K562 (cell line): ENCODE measurements around the gene MYO9A. TPM values are rescaled to one million over a fixed set of nuclear protein-coding genes. Genes with fewer than 3 reads are reported as not detected.

ENCODE experiments used
- ATAC-seq: fragments of 200-7000 bp; cut with Tn5 transposase; 3 replicates; pipeline ENCODE4 v1.9.1; 2020; ENCODE audit warnings: moderate library complexity
- BruUV-seq: library from RNA; stranded (reverse); fragments of 400-500 nt; replicated peaks from 2 replicates; lab custom pipeline; 2021; lab: Mats Ljungman, UMichigan
- CTCF ChIA-PET: fragments of 300-600 bp; formaldehyde crosslinking; extraction: SDS; loops from one replicate; lab custom pipeline; 2021; ENCODE audit warnings: low intra/inter-chr PET ratio; lab: Yijun Ruan, JAX
- POLR2A ChIA-PET: fragments of 300-600, 350-650 bp; sonication (Branson Sonifier 250); formaldehyde crosslinking; extraction: SDS; loops from one replicate; lab custom pipeline; 2021; ENCODE audit warnings: antibody characterized with exemption, inconsistent platforms; lab: Yijun Ruan, JAX
- DNase-seq, 4 experiments: peaks; one replicate each; pipeline versions ENCODE4 v3.0.0 to v3.0.0-alpha.2; 2011 to 2018; ENCODE audit warnings: low spot score in 3 of 4, mixed read lengths in 3 of 4; ENCODE audit errors: extremely low read depth in 1 of 4
- FAIRE-seq: peaks from 2 replicates; lab custom pipeline; 2011; peaks lifted over from hg19 to GRCh38; lab: Jason Lieb, UNC
- H2AFZ ChIP-seq: 2 replicates; pipeline ENCODE4 v1.6.0; 2011; ENCODE audit warnings: low read depth, low read length, control low read depth, inconsistent platforms
- H3K27ac ChIP-seq: fragments of 200-600 bp; 3 replicates; pipeline ENCODE4 v1.8.0; 2011; ENCODE audit warnings: low read depth, mild to moderate bottlenecking, control low read depth, inconsistent platforms, low read length, moderate library complexity, mixed read lengths; ENCODE audit errors: extremely low read depth
- H3K27me3 ChIP-seq, 2 experiments: fragments of 300-600 bp in 1 of 2; 2 replicates in 1 of 2; 3 replicates in 1 of 2; pipeline versions ENCODE4 v1.6.0 to v1.8.0; 2011; ENCODE audit warnings: inconsistent platforms in 2 of 2, low read length in 2 of 2, mild to moderate bottlenecking in 1 of 2, mixed read lengths in 1 of 2, moderate library complexity in 1 of 2; ENCODE audit not compliant: control insufficient read depth in 2 of 2, insufficient read depth in 2 of 2
- H3K36me3 ChIP-seq: fragments of 300-600 bp; 3 replicates; pipeline ENCODE4 v1.8.0; 2011; ENCODE audit warnings: mild to moderate bottlenecking, low read length, inconsistent platforms; ENCODE audit not compliant: control insufficient read depth, insufficient read depth
- H3K4me1 ChIP-seq, 2 experiments: fragments of 200-600 bp in 1 of 2; replicated peaks in 1 of 2; 2 replicates in 1 of 2; 3 replicates in 1 of 2; pipeline versions ENCODE4 v1.5.1 to v1.8.0; 2011; ENCODE audit warnings: inconsistent platforms in 2 of 2, low read length in 2 of 2, mild to moderate bottlenecking in 1 of 2, mixed read lengths in 1 of 2, moderate library complexity in 1 of 2; ENCODE audit not compliant: control insufficient read depth in 2 of 2, insufficient read depth in 2 of 2
- H3K4me2 ChIP-seq: 2 replicates; pipeline ENCODE4 v1.6.1; 2011; ENCODE audit warnings: low read length, control low read depth, inconsistent platforms, mixed read lengths; ENCODE audit not compliant: insufficient read depth
- H3K4me3 ChIP-seq: fragments of 200-600 bp; sonication (generic), shearing (Covaris generic); 2 replicates; pipeline ENCODE4 v1.5.1; 2016; ENCODE audit warnings: control low read depth, inconsistent platforms
- H3K79me2 ChIP-seq: fragments of 200-600 bp; 3 replicates; pipeline ENCODE4 v1.8.0; 2011; ENCODE audit warnings: low read length, inconsistent platforms; ENCODE audit not compliant: control insufficient read depth, insufficient read depth
- H3K9ac ChIP-seq, 2 experiments: 2 replicates each; pipeline versions ENCODE4 v1.6.0 to v1.6.1; 2011; ENCODE audit warnings: low read depth in 2 of 2, low read length in 2 of 2, control low read depth in 1 of 2, inconsistent platforms in 1 of 2, mild to moderate bottlenecking in 1 of 2, mixed read lengths in 1 of 2; ENCODE audit not compliant: insufficient read depth in 1 of 2
- H3K9me1 ChIP-seq: one replicate; pipeline ENCODE4 v1.6.0; 2011; ENCODE audit warnings: inconsistent platforms, mild to moderate bottlenecking, low read length, moderate library complexity; ENCODE audit not compliant: control insufficient read depth, insufficient read depth
- H3K9me3 ChIP-seq: replicated peaks from 2 replicates; pipeline ENCODE4 v1.5.1; 2011; ENCODE audit warnings: low read depth, low read length, inconsistent platforms; ENCODE audit not compliant: control insufficient read depth, insufficient read depth
- H4K20me1 ChIP-seq: replicated peaks from 2 replicates; pipeline ENCODE4 v1.6.1; 2011; ENCODE audit warnings: low read length, inconsistent platforms, mixed read lengths; ENCODE audit not compliant: control insufficient read depth, insufficient read depth
- ARID4B ChIP-seq: sonication (generic); formaldehyde crosslinking; IDR thresholded peaks from 2 replicates; pipeline ENCODE4 v1.8.0; 2022; ENCODE audit warnings: mild to moderate bottlenecking, missing genetic modification reagents
- CC2D1A ChIP-seq: fragments of 450-650 bp; IDR thresholded peaks from 2 replicates; pipeline ENCODE4 v1.6.1; 2017; ENCODE audit warnings: mild to moderate bottlenecking
- CHAMP1 ChIP-seq: fragments of 450-650 bp; IDR thresholded peaks from 2 replicates; pipeline ENCODE4 v1.6.1; 2016; ENCODE audit warnings: mild to moderate bottlenecking
- E2F5 ChIP-seq: sonication (generic); formaldehyde crosslinking; IDR thresholded peaks from 2 replicates; pipeline ENCODE4 v1.8.0; 2022; ENCODE audit warnings: mild to moderate bottlenecking, missing genetic modification reagents
- ELF1 ChIP-seq: fragments of 200-800 bp; sonication (Bioruptor generic); IDR thresholded peaks from 2 replicates; pipeline ENCODE4 v1.6.1; 2016; ENCODE audit warnings: missing genetic modification characterization, missing compliant biosample characterization
- HIVEP1 ChIP-seq: fragments of 250-450 bp; sonication (Bioruptor Pico); IDR thresholded peaks from 2 replicates; pipeline ENCODE4 v1.4.0; 2020; ENCODE audit warnings: mild to moderate bottlenecking
- MTA2 ChIP-seq: fragments of 450-650 bp; IDR thresholded peaks from 2 replicates; pipeline ENCODE4 v1.6.1; 2016; ENCODE audit warnings: low read depth
- USF1 ChIP-seq: sonication (generic); formaldehyde crosslinking; IDR thresholded peaks from 2 replicates; pipeline ENCODE4 v1.9.0; 2022; ENCODE audit warnings: mild to moderate bottlenecking, missing genetic modification reagents
- XRCC3 ChIP-seq: fragments of 450-650 bp; IDR thresholded peaks from 2 replicates; pipeline ENCODE4 v1.6.1; 2017; ENCODE audit warnings: mild to moderate bottlenecking, moderate library complexity
- ZEB2 ChIP-seq: fragments of 450-650 bp; IDR thresholded peaks from 2 replicates; pipeline ENCODE4 v1.6.1; 2016
- WGBS: fragments of 100-300 bp; shearing (Covaris generic); methylation state at CpG from one replicate; pipeline ENCODE4 v1.1.6; 2016; ENCODE audit warnings: low coverage, mixed read lengths; ENCODE audit not compliant: insufficient coverage; ENCODE audit errors: missing lambda C conversion rate; 5-methylcytosine and 5-hydroxymethylcytosine counted together
- in situ Hi-C: fragments of 300-500 bp; cut with MboI; formaldehyde crosslinking; loops from 4 replicates; pipeline ENCODE4 v1.15.0; 2018; ENCODE audit warnings: inconsistent platforms, mixed read lengths
- intact Hi-C: fragments of 100-400 bp; cut with micrococcal nuclease; formaldehyde crosslinking; loops from 2 replicates; pipeline ENCODE4 v1.14.2; 2022
- polyA plus RNA-seq, 8 experiments: library from polyadenylated mRNA; depleted of rRNA in 4 of 8; stranded (reverse) in 5 of 8; unstranded in 3 of 8; fragments of >200 nt; fragmentation: Nextera tagmentation in 2 of 8; fragmentation: Illumina TruSeq in 1 of 8; extraction: Ambion mirVana in 2 of 8; extraction: Trizol in 1 of 8; gene quantifications; 2 replicates each; pipeline versions ENCODE4 v1.2.1 to v1.2.3, GENCODE V29; 2011 to 2014; ENCODE audit warnings: inconsistent platforms in 1 of 8, missing spikeins in 1 of 8
- total RNA-seq, 7 experiments: library from RNA; depleted of rRNA in 6 of 7; stranded (reverse); fragments of >200 nt in 6 of 7; fragmentation: Illumina TruSeq in 2 of 7; extraction: Trizol in 2 of 7; gene quantifications; 2 replicates each; pipeline versions ENCODE4 v1.2.1 to v1.2.3, GENCODE V29; 2011 to 2021; ENCODE audit warnings: low replicate concordance in 1 of 7
- TF ChIP-seq, protein P1 (sequence below): sonication (generic); formaldehyde crosslinking; IDR thresholded peaks from 2 replicates; pipeline ENCODE4 v1.8.0; 2023; ENCODE audit warnings: mild to moderate bottlenecking, missing genetic modification reagents

The MYO9A gene
- total and polyA plus RNA-seq, 9 of the 15 experiments (the other 6 are each of a cell fraction or from before 2014, with no cell fraction given), result 1.9 to 15.4 (median 5.8) TPM

- no peak for TF ChIP-seq CHAMP1
Observed at GRCh38 chr15:72077950-72078349, 40.0 kb downstream of the MYO9A start (continued).

- no peak overlapping the region for H3K4me2 ChIP-seq
- FAIRE-seq (no peak), DNase-seq (no peak), ATAC-seq (no peak)
- no peak overlapping the region for H3K4me3 ChIP-seq
- no peaks in the 10 kb centered on the region; a peak in 1 of 5 replicates for H3K27me3 ChIP-seq
- no peaks in the 10 kb centered on the region for H3K9me3 ChIP-seq
- 7% methylated on average over 4 of the region's 5 CpGs for WGBS
- BruUV-seq, result no TSS peak
- no peaks in the 10 kb centered on the region for H3K9me1 ChIP-seq
- H3K9ac ChIP-seq, result no peak overlapping the region
- H3K4me1 ChIP-seq, result no peaks in the 10 kb centered on the region
- H2AFZ ChIP-seq, result no peak overlapping the region
- H3K27ac ChIP-seq, result no peak overlapping the region
- H3K36me3 ChIP-seq, result no peaks in the 10 kb centered on the region
- H4K20me1 ChIP-seq, result no peaks in the 10 kb centered on the region
- intact Hi-C loops, result no loop called here
- ChIA-PET POLR2A (no interaction called here), CTCF (no interaction called here)
- H3K79me2 ChIP-seq, result no peaks in the 10 kb centered on the region
- in situ Hi-C loops, result no loop called here
- TF ChIP-seq ZEB2, result no peak
- no peak for TF ChIP-seq MTA2
- TF ChIP-seq E2F5, result no peak
- TF ChIP-seq, protein P1, sequence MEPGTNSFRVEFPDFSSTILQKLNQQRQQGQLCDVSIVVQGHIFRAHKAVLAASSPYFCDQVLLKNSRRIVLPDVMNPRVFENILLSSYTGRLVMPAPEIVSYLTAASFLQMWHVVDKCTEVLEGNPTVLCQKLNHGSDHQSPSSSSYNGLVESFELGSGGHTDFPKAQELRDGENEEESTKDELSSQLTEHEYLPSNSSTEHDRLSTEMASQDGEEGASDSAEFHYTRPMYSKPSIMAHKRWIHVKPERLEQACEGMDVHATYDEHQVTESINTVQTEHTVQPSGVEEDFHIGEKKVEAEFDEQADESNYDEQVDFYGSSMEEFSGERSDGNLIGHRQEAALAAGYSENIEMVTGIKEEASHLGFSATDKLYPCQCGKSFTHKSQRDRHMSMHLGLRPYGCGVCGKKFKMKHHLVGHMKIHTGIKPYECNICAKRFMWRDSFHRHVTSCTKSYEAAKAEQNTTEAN (CRISPR knock-in tag), result no peak
- TF ChIP-seq CC2D1A, result no peak
- TF ChIP-seq ELF1, result no peak
- TF ChIP-seq USF1 (CRISPR knock-in tag), result no peak
- TF ChIP-seq HIVEP1 (CRISPR knock-in tag), result no peak
- no peak for TF ChIP-seq XRCC3
- TF ChIP-seq ARID4B (CRISPR knock-in tag), result no peak
Observed at GRCh38 chr15:72074335-72075060, 43.5 kb downstream of the MYO9A start.
